Loucy (cell line): ENCODE results near the gene HYLS1.

Source experiments
- EZH2phosphoT487 ChIP-seq: fragments of 200-600 bp; IDR thresholded peaks from 2 replicates; pipeline ENCODE4 v1.6.1; 2018; ENCODE audit warnings: antibody characterized with exemption, mild to moderate bottlenecking, moderate library complexity, borderline replicate concordance
- TF ChIP-seq, protein P1 (sequence below): fragments of 200-600 bp; sonication (generic); conservative IDR thresholded peaks from 2 replicates; pipeline ENCODE4 v1.5.1; 2014; ENCODE audit warnings: mild to moderate bottlenecking, antibody characterized with exemption, low read length

DNA sequence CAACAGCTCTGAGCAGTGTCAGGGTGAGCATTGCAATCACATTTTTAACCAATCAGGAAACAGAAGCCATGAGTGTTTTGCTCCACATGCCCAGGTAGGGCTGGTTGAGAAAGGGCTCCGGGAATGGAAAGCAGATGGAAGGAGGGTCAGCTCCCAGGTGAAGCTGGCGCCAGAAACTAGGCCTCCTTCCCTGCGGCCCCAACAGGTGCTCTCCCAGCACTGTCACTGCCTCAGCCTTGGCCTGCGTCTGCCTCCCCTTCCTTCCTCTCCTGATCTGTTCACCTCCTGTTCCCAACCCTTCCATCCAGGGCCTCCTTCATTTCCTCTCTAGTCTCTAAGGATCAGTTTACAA is 53.8 kb downstream of the HYLS1 start:
- TF ChIP-seq, protein P1, sequence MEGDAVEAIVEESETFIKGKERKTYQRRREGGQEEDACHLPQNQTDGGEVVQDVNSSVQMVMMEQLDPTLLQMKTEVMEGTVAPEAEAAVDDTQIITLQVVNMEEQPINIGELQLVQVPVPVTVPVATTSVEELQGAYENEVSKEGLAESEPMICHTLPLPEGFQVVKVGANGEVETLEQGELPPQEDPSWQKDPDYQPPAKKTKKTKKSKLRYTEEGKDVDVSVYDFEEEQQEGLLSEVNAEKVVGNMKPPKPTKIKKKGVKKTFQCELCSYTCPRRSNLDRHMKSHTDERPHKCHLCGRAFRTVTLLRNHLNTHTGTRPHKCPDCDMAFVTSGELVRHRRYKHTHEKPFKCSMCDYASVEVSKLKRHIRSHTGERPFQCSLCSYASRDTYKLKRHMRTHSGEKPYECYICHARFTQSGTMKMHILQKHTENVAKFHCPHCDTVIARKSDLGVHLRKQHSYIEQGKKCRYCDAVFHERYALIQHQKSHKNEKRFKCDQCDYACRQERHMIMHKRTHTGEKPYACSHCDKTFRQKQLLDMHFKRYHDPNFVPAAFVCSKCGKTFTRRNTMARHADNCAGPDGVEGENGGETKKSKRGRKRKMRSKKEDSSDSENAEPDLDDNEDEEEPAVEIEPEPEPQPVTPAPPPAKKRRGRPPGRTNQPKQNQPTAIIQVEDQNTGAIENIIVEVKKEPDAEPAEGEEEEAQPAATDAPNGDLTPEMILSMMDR, result no peak
- no peak for TF ChIP-seq EZH2phosphoT487
